Measurements from ENCODE around the gene TAGLN2. TPM values are rescaled to one million over a fixed set of nuclear protein-coding genes. Genes with fewer than 3 reads are reported as not detected.

Gene TAGLN2
- total and polyA plus RNA-seq, 10 of the 15 experiments (the other 5 are each of a cell fraction or from before 2014, with no cell fraction given) = 155 to 611 (median 363) TPM

- no peaks in the 10 kb centered on the region for H3K9me3 ChIP-seq (replicated peaks; ENCODE audit: control insufficient read depth, insufficient read depth, low read length)
- H3K27me3 ChIP-seq (replicated peaks in 1 of 2; ENCODE audit: control insufficient read depth in 2 of 2, insufficient read depth in 2 of 2, low read length in 1 of 2) = no peaks in the 10 kb centered on the region
- H2AFZ ChIP-seq (ENCODE audit: control insufficient read depth, low read depth, low read length) = no peak overlapping the region
- no peak overlapping the region for H3K27ac ChIP-seq (ENCODE audit: control insufficient read depth, insufficient read depth)
- ATAC-seq (no peak), FAIRE-seq (no peak), DNase-seq (ENCODE audit: low read depth, low spot score) (no peak)
- H3K4me2 ChIP-seq (ENCODE audit: control insufficient read depth, insufficient read depth) = no peak overlapping the region
- H4K20me1 ChIP-seq (ENCODE audit: control insufficient read depth, insufficient read depth) = no peaks in the 10 kb centered on the region
- ChIA-PET RAD21 (ENCODE audit: unreplicated experiment) (interaction anchor here (0.7 to 1.4 kb wide), 3 partner anchors 35 to 174 kb away, joined by 3 to 10 read pairs (median 6); no protein-coding TSS in a partner anchor), SMC1A (ENCODE audit: uncharacterized antibody, unreplicated experiment) (interaction anchor here (8.1 kb wide), 1 partner anchor 79 kb away, joined by 57 read pairs; no protein-coding TSS in a partner anchor), POLR2A (no interaction called here), CTCF (interaction anchor here (0.8 to 22.4 kb wide), 5 partner anchors 35 to 158 kb away, joined by 3 to 422 read pairs (median 6); no protein-coding TSS in a partner anchor)
- H3K36me3 ChIP-seq (ENCODE audit: control insufficient read depth in 2 of 2, insufficient read depth in 2 of 2, low read length in 1 of 2) = no peaks in the 10 kb centered on the region
- in situ Hi-C loops (cut with MboI) (no loop called here), intact Hi-C loops (cut with micrococcal nuclease; ENCODE audit: unreplicated experiment) (loop anchor here (10.0 kb wide), 1 partner anchor 853 kb away; the partner anchor contains the start of gene AIM2)
- no TSS peak for BruUV-seq (replicated peaks)
- peaks cover 25% of the 10 kb centered on the region for H3K79me2 ChIP-seq (ENCODE audit: control insufficient read depth, insufficient read depth, low read length)
- WGBS (ENCODE audit: insufficient coverage, insufficient replicate concordance, low lambda C conversion rate, missing lambda C conversion rate) = 23% methylated on average over 12 of the region's 13 CpGs
- no peak overlapping the region for H3K9ac ChIP-seq (ENCODE audit: control insufficient read depth, insufficient read depth, low read length)
- no peak overlapping the region for H3K4me3 ChIP-seq
- H3K4me1 ChIP-seq (ENCODE audit: control insufficient read depth, insufficient read depth, low read length) = peaks cover 13% of the 10 kb centered on the region; the same call in 1 of the 2 replicates
- peak; percentile 70 for TF ChIP-seq IKZF1 (conservative IDR thresholded peaks at IDR 0.05)
- no peak for TF ChIP-seq ELK1 (IDR thresholded peaks at IDR 0.05; ENCODE audit: low read depth, low read length)
- TF ChIP-seq NR2C1 (IDR thresholded peaks at IDR 0.05) = no peak
- peak; percentile 57 for TF ChIP-seq EED (IDR thresholded peaks at IDR 0.05; ENCODE audit: low read depth)
- TF ChIP-seq RELB (IDR thresholded peaks at IDR 0.05; ENCODE audit: low read depth) = peak; percentile 69; the same call in 1 of the 2 replicates
- peak; percentile 68; the same call in 1 of the 2 replicates for TF ChIP-seq ATF7 (IDR thresholded peaks at IDR 0.05; ENCODE audit: low read depth)
- TF ChIP-seq FOS (IDR thresholded peaks at IDR 0.05; ENCODE audit: borderline replicate concordance, extremely low read depth, insufficient read length) = no peak
- peak; percentile 92 for TF ChIP-seq RUNX3 (IDR thresholded peaks at IDR 0.05; ENCODE audit: low read length)
- no peak for TF ChIP-seq ZBTB40 (IDR thresholded peaks at IDR 0.05; ENCODE audit: borderline replicate concordance)
- TF ChIP-seq ZNF384 (IDR thresholded peaks at IDR 0.05; ENCODE audit: borderline replicate concordance, low read depth, low read length) = peak; percentile 63; the same call in 1 of the 2 replicates
- TF ChIP-seq IKZF2 (IDR thresholded peaks at IDR 0.05) = peak; percentile 58 to 63
- peak; percentile 39; the same call in 1 of the 2 replicates for TF ChIP-seq CBFB (IDR thresholded peaks at IDR 0.05; ENCODE audit: low read depth)
- no peak for TF ChIP-seq POLR2AphosphoS5 (IDR thresholded peaks at IDR 0.05; ENCODE audit: low read length)
- no peak for TF ChIP-seq STAT3 (IDR thresholded peaks at IDR 0.05; ENCODE audit: low read depth, low read length)
- TF ChIP-seq NR2F1 (conservative IDR thresholded peaks at IDR 0.05) = peak; percentile 49
Observed at GRCh38 chr1:159927849-159928431, 2.6 kb upstream of the TAGLN2 start.

Data from GM12878 (cell line).